H54 (cell line): ENCODE measurements around the gene RIPPLY3.
"Not testable (repeated sequence)": the region's sequence is repeated elsewhere in the genome, so short reads cannot be mapped to it uniquely, and the experiment has no call there.

Experiments used
- DNase-seq: peaks from one replicate; pipeline ENCODE4 v3.0.0; 2011; ENCODE audit warnings: low spot score, mixed read lengths; ENCODE audit not compliant: insufficient read length
- FAIRE-seq: peaks from 3 replicates; lab custom pipeline; 2011; peaks lifted over from hg19 to GRCh38; lab: Jason Lieb, UNC
- POLR2A ChIP-seq: IDR thresholded peaks from 2 replicates; pipeline ENCODE4 v1.6.1; 2011; ENCODE audit warnings: low read depth, mild to moderate bottlenecking, low read length

The RIPPLY3 gene

GRCh38 chr21:36989699-36990507 is 16.6 kb upstream of the RIPPLY3 start:
- FAIRE-seq: no peak
- peak; percentile 79 for TF ChIP-seq POLR2A

GRCh38 chr21:36990508-36991205 is 15.8 kb upstream of the RIPPLY3 start:
- TF ChIP-seq POLR2A: no peak
- DNase-seq: no peak
- no peak for FAIRE-seq

More at GRCh38 chr21:36989699-36990507, 16.6 kb upstream of the RIPPLY3 start:
- peak; percentile 99 for DNase-seq

- DNase-seq (no peak), FAIRE-seq (no peak)
- no peak for TF ChIP-seq POLR2A
These were observed 13.8 kb upstream of the RIPPLY3 start for GRCh38 chr21:36992671-36993070.

GRCh38 chr21:36994501-36995158 is 11.9 kb upstream of the RIPPLY3 start:
- DNase-seq (no peak), FAIRE-seq (no peak)
- TF ChIP-seq POLR2A: no peak

GRCh38 chr21:36995285-36995684 is 11.2 kb upstream of the RIPPLY3 start:
- not testable (repeated sequence) for DNase-seq, FAIRE-seq

GRCh38 chr21:36999131-36999898 is 7.2 kb upstream of the RIPPLY3 start:
- no peak for DNase-seq
- FAIRE-seq: no peak
- no peak for TF ChIP-seq POLR2A

- DNase-seq: no peak
- FAIRE-seq: no peak
- no peak for TF ChIP-seq POLR2A
These were observed 6.1 kb upstream of the RIPPLY3 start for GRCh38 chr21:37000381-37000780.

- TF ChIP-seq POLR2A: no peak
- FAIRE-seq: no peak
- DNase-seq: no peak
These were observed 5.1 kb upstream of the RIPPLY3 start for GRCh38 chr21:37001441-37001840.

GRCh38 chr21:37002851-37003250 is 3.7 kb upstream of the RIPPLY3 start:
- FAIRE-seq, DNase-seq: not testable (repeated sequence)

- DNase-seq, FAIRE-seq: not testable (repeated sequence)
These were observed 2.6 kb upstream of the RIPPLY3 start for GRCh38 chr21:37003917-37004316.

GRCh38 chr21:37005548-37006485 is 685 bp upstream of the RIPPLY3 start:
- FAIRE-seq: no peak
- no peak for TF ChIP-seq POLR2A
- no peak for DNase-seq

- no peak for DNase-seq
These were observed 2.2 kb downstream of the RIPPLY3 start for GRCh38 chr21:37008724-37009123.

GRCh38 chr21:37009740-37010341 is 3.3 kb downstream of the RIPPLY3 start:
- DNase-seq (peak; percentile 98), FAIRE-seq (peak; percentile 77)
- TF ChIP-seq POLR2A: 0 out of 2 replicates have a peak, but pooled peaks have one; percentile 18

More at GRCh38 chr21:37008724-37009123, 2.2 kb downstream of the RIPPLY3 start:
- no peak for FAIRE-seq
- TF ChIP-seq POLR2A: no peak
